ENCODE data around the gene CAMTA1. TPM values are rescaled to one million over a fixed set of nuclear protein-coding genes. Genes with fewer than 3 reads are reported as not detected.

CAMTA1 gene
- total RNA-seq, 1 experiment from 2014 or later = 85.2 TPM

DNA sequence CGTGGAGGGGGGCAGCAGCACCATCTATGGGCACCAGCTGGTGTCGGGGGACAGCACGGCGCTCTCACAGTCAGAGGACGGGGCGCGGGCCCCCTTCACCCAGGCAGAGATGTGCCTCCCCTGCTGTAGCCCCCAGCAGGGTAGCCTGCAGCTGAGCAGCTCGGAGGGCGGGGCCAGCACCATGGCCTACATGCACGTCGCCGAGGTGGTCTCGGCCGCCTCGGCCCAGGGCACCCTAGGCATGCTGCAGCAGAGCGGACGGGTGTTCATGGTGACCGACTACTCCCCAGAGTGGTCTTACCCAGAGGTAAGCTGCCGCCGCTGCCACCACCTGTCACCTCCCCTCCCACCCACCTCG is 879.6 kb downstream of the CAMTA1 start:
- TF ChIP-seq, protein P1, sequence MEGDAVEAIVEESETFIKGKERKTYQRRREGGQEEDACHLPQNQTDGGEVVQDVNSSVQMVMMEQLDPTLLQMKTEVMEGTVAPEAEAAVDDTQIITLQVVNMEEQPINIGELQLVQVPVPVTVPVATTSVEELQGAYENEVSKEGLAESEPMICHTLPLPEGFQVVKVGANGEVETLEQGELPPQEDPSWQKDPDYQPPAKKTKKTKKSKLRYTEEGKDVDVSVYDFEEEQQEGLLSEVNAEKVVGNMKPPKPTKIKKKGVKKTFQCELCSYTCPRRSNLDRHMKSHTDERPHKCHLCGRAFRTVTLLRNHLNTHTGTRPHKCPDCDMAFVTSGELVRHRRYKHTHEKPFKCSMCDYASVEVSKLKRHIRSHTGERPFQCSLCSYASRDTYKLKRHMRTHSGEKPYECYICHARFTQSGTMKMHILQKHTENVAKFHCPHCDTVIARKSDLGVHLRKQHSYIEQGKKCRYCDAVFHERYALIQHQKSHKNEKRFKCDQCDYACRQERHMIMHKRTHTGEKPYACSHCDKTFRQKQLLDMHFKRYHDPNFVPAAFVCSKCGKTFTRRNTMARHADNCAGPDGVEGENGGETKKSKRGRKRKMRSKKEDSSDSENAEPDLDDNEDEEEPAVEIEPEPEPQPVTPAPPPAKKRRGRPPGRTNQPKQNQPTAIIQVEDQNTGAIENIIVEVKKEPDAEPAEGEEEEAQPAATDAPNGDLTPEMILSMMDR (conservative IDR thresholded peaks at IDR 0.05; ENCODE audit: low read depth, low read length) = no peak
- Histone ChIP-seq H3K36me3 (ENCODE audit: insufficient read depth, low read length, poor library complexity, severe bottlenecking) (no peaks in the 10 kb centered on the region), H3K27ac (ENCODE audit: low read depth, low read length, poor library complexity, severe bottlenecking) (no peak overlapping the region), H3K27me3 (replicated peaks; ENCODE audit: insufficient read depth, low read depth, low read length, poor library complexity) (no peaks in the 10 kb centered on the region), H3K4me3 (ENCODE audit: low read depth, low read length, poor library complexity, severe bottlenecking) (no peak overlapping the region), H3K9me3 (ENCODE audit: low read depth, low read length, poor library complexity, severe bottlenecking) (no peaks in the 10 kb centered on the region), H3K4me1 (ENCODE audit: insufficient read depth, low read length, poor library complexity, severe bottlenecking) (peaks cover 4% of the 10 kb centered on the region)
- ChIA-PET CTCF (interaction anchor here (0.6 kb wide), 1 partner anchor 15 kb away, joined by 4 read pairs; no protein-coding TSS in a partner anchor), POLR2A (ENCODE audit: low non-redundant PET) (no interaction called here)
- intact Hi-C loops (cut with micrococcal nuclease; ENCODE audit: unreplicated experiment) = loop anchor here (10.0 kb wide), 1 partner anchor 680 kb away; no protein-coding TSS in a partner anchor
- no TSS peak for BruUV-seq (replicated peaks)
- DNase-seq (ENCODE audit: low spot score) = no peak

- no TSS peak for BruUV-seq (replicated peaks)
- no peak for TF ChIP-seq EZH2 (IDR thresholded peaks at IDR 0.05; ENCODE audit: borderline replicate concordance, low read depth, low read length, poor library complexity, severe bottlenecking)
- ChIA-PET CTCF (interaction anchor here (0.5 to 4.8 kb wide), 2 partner anchors 17 to 87 kb away, joined by 4 to 108 read pairs; no protein-coding TSS in a partner anchor), POLR2A (ENCODE audit: low non-redundant PET) (no interaction called here)
- H3K9me3 ChIP-seq (ENCODE audit: low read depth, low read length, poor library complexity, severe bottlenecking) = no peaks in the 10 kb centered on the region
- DNase-seq (ENCODE audit: low spot score) = no peak
- intact Hi-C loops (cut with micrococcal nuclease; ENCODE audit: unreplicated experiment) = loop anchor here (10.0 kb wide), 1 partner anchor 679 kb away; no protein-coding TSS in a partner anchor
- H3K27ac ChIP-seq (ENCODE audit: low read depth, low read length, poor library complexity, severe bottlenecking) = no peak overlapping the region
- no peaks in the 10 kb centered on the region for H3K27me3 ChIP-seq (replicated peaks; ENCODE audit: insufficient read depth, low read depth, low read length, poor library complexity)
- no peak overlapping the region for H3K4me3 ChIP-seq (ENCODE audit: low read depth, low read length, poor library complexity, severe bottlenecking)
- no peaks in the 10 kb centered on the region for H3K36me3 ChIP-seq (ENCODE audit: insufficient read depth, low read length, poor library complexity, severe bottlenecking)
- H3K4me1 ChIP-seq (ENCODE audit: insufficient read depth, low read length, poor library complexity, severe bottlenecking) = peaks cover 4% of the 10 kb centered on the region
Measured at GRCh38 chr1:7666249-7666648, 881.0 kb downstream of the CAMTA1 start.

GRCh38 chr1:7667159-7667558 is 881.9 kb downstream of the CAMTA1 start:
- TF ChIP-seq, protein P1 (conservative IDR thresholded peaks at IDR 0.05; ENCODE audit: low read depth, low read length) = no peak
- TF ChIP-seq EZH2 (IDR thresholded peaks at IDR 0.05; ENCODE audit: borderline replicate concordance, low read depth, low read length, poor library complexity, severe bottlenecking) = no peak
- no peaks in the 10 kb centered on the region for H3K9me3 ChIP-seq (ENCODE audit: low read depth, low read length, poor library complexity, severe bottlenecking)
- BruUV-seq (replicated peaks) = no TSS peak
- intact Hi-C loops (cut with micrococcal nuclease; ENCODE audit: unreplicated experiment) = loop anchor here (1.0 to 10.0 kb wide), 2 partner anchors 86 to 678 kb away; no protein-coding TSS in a partner anchor
- H3K4me1 ChIP-seq (ENCODE audit: insufficient read depth, low read length, poor library complexity, severe bottlenecking) = peaks cover 4% of the 10 kb centered on the region
- DNase-seq (ENCODE audit: low spot score) = no peak
- no peak overlapping the region for H3K27ac ChIP-seq (ENCODE audit: low read depth, low read length, poor library complexity, severe bottlenecking)
- ChIA-PET POLR2A (ENCODE audit: low non-redundant PET) (no interaction called here), CTCF (interaction anchor here (1.1 to 4.8 kb wide), 6 partner anchors 9 to 86 kb away, joined by 3 to 108 read pairs (median 6); no protein-coding TSS in a partner anchor)
- no peaks in the 10 kb centered on the region for H3K36me3 ChIP-seq (ENCODE audit: insufficient read depth, low read length, poor library complexity, severe bottlenecking)
- H3K27me3 ChIP-seq (replicated peaks; ENCODE audit: insufficient read depth, low read depth, low read length, poor library complexity) = no peaks in the 10 kb centered on the region
- no peak overlapping the region for H3K4me3 ChIP-seq (ENCODE audit: low read depth, low read length, poor library complexity, severe bottlenecking)

Data from A673 (cell line).